Measurements from ENCODE around the gene DHRS2. TPM values are rescaled to one million over a fixed set of nuclear protein-coding genes. Genes with fewer than 3 reads are reported as not detected.
A peak's percentile ranks its signal among the peaks of the same experiment; 100 is the strongest.

The DHRS2 gene
- total RNA-seq, 1 donor from 2014 or later = not detected

DNA sequence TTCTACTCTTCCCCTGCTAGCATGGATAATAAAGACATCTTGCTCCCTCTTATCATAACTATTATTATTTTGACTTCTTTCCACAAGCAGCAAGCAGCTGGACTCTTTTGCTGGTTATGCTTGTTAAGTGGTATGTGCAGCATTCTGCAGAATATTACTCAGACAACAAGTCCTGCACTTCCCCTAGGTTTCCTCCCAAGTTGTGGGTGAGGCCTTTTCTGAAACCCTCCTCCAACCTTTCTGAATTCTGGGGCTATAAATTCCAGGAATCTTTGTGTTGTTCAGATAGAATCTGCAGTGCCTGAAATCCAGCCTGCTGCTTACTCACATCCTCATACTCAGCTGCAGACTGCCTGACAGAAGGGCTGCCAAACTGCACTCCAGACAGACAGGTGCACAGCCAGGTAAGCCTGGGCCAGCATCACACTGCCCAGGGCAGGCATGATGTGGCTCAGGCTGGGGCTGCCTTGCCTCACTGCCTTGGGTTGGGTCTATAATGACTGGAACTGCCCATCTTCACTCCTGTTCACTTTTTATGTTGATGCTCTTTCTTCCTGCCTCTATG lies 6.2 kb upstream of the DHRS2 start:
- H3K4me3 Mint-ChIP-seq (ENCODE audit: unreplicated experiment) = no peak overlapping the region
- peaks cover 5% of the 10 kb centered on the region for H3K9me3 Mint-ChIP-seq (ENCODE audit: low read depth)
- H3K27ac Mint-ChIP-seq (ENCODE audit: unreplicated experiment) = no peak overlapping the region
- TF ChIP-seq, protein P1, sequence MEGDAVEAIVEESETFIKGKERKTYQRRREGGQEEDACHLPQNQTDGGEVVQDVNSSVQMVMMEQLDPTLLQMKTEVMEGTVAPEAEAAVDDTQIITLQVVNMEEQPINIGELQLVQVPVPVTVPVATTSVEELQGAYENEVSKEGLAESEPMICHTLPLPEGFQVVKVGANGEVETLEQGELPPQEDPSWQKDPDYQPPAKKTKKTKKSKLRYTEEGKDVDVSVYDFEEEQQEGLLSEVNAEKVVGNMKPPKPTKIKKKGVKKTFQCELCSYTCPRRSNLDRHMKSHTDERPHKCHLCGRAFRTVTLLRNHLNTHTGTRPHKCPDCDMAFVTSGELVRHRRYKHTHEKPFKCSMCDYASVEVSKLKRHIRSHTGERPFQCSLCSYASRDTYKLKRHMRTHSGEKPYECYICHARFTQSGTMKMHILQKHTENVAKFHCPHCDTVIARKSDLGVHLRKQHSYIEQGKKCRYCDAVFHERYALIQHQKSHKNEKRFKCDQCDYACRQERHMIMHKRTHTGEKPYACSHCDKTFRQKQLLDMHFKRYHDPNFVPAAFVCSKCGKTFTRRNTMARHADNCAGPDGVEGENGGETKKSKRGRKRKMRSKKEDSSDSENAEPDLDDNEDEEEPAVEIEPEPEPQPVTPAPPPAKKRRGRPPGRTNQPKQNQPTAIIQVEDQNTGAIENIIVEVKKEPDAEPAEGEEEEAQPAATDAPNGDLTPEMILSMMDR (IDR thresholded peaks at IDR 0.05) = no peak
- H3K36me3 Mint-ChIP-seq (ENCODE audit: low read depth) = no peaks in the 10 kb centered on the region
- DNase-seq (ENCODE audit: low spot score) = no peak
- peaks cover 10% of the 10 kb centered on the region for H3K4me1 Mint-ChIP-seq (ENCODE audit: low read depth)
- peaks cover 14% of the 10 kb centered on the region for H3K27me3 Mint-ChIP-seq (ENCODE audit: low read depth)

DNA sequence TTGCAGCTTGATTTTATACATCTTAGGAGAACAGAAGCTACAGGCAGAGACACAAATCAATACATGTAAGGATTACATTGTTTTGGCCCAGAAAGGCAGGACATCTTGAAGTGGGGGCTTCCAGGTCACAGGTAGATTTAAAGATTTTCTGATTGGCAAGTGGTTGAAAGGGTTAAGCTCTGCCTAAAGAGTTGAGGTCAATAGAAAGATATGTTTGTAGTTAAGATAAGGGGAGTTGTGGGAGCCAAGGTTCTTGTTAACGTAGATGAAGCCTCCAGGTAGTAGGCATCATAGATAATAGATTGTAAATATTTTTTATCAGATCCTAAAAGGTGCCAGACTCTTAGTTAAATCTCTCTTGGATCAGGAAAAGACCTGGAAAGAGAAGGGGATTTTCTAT lies 5.5 kb upstream of the DHRS2 start:
- Mint-ChIP-seq H3K27me3 (ENCODE audit: low read depth) (peaks cover 19% of the 10 kb centered on the region), H3K36me3 (ENCODE audit: low read depth) (no peaks in the 10 kb centered on the region), H3K4me1 (ENCODE audit: low read depth) (peaks cover 10% of the 10 kb centered on the region), H3K9me3 (ENCODE audit: low read depth) (no peaks in the 10 kb centered on the region), H3K27ac (ENCODE audit: unreplicated experiment) (no peak overlapping the region), H3K4me3 (ENCODE audit: unreplicated experiment) (no peak overlapping the region)
- TF ChIP-seq, protein P1 (IDR thresholded peaks at IDR 0.05) = no peak
- DNase-seq (ENCODE audit: low spot score) = no peak

DNA sequence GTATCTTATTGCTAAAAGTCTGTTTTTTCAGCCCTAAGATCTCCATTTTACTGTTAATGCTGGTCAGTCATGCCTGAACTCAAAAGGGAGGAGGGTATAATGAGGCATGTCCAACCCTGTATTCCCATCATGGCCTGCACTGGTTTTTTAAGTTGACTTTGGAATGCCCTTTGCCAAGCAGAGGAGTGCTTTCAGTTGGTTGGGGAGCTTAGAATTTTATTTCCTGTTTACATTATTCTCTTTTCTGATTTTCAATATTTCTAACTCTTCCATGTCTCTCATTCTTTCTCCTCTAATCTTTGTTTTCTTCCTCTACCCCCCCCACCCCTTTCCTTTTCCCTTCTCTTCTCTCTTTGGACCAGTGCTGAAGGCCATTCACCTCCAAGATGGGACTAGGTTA lies 4.9 kb upstream of the DHRS2 start:
- peaks cover 1% of the 10 kb centered on the region for H3K9me3 Mint-ChIP-seq (ENCODE audit: low read depth)
- H3K36me3 Mint-ChIP-seq (ENCODE audit: low read depth) = no peaks in the 10 kb centered on the region
- H3K4me1 Mint-ChIP-seq (ENCODE audit: low read depth) = peaks cover 10% of the 10 kb centered on the region
- peaks cover 19% of the 10 kb centered on the region for H3K27me3 Mint-ChIP-seq (ENCODE audit: low read depth)
- H3K4me3 Mint-ChIP-seq (ENCODE audit: unreplicated experiment) = no peak overlapping the region
- TF ChIP-seq, protein P1 (IDR thresholded peaks at IDR 0.05) = no peak
- H3K27ac Mint-ChIP-seq (ENCODE audit: unreplicated experiment) = no peak overlapping the region
- no peak for DNase-seq (ENCODE audit: low spot score)

DNA sequence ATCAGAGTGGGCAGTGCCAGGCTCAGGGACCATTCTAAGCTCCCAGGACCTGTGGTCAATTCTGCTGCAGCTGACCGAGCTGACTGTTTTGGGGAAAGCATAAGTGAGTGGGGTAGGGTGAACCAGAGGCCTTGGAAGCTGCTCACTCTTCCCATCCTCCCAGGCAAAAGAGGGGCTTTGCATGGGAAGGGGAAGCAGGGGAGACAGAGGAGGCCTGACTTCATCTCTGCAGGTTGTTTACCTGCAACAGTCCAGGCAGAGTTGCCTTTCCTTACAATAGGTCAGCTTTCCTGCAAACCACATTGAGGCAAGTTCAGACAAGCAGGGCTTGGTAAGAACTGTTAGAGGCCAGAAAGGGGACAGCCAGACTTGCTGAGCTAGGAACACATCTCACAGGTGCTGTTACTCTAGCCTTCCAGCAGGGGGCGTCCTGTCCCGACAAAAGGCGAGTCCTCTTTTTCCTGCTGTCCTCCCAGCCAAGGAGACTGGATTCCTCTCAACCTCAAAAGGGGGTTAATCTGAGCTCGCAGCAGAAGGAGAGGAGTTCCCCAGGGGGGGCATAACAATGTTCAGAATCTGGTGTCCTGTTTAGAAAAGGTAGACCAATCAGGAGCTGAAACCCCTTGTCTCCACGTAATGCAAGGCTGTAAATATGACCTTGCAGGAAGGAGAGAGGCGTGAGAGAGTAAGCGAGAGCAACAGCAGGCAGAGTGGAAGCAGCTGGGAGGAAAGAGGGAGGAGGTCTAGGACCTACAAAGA lies 4.3 kb upstream of the DHRS2 start:
- Mint-ChIP-seq H3K4me1 (ENCODE audit: low read depth) (peaks cover 10% of the 10 kb centered on the region), H3K36me3 (ENCODE audit: low read depth) (no peaks in the 10 kb centered on the region), H3K27ac (ENCODE audit: unreplicated experiment) (peak overlapping the region; percentile 3), H3K4me3 (ENCODE audit: unreplicated experiment) (peak overlapping the region; percentile 48), H3K27me3 (ENCODE audit: low read depth) (peaks cover 19% of the 10 kb centered on the region), H3K9me3 (ENCODE audit: low read depth) (peaks cover 4% of the 10 kb centered on the region)
- no peak for DNase-seq (ENCODE audit: low spot score)
- TF ChIP-seq, protein P1 (IDR thresholded peaks at IDR 0.05) = peak; percentile 93

DNA sequence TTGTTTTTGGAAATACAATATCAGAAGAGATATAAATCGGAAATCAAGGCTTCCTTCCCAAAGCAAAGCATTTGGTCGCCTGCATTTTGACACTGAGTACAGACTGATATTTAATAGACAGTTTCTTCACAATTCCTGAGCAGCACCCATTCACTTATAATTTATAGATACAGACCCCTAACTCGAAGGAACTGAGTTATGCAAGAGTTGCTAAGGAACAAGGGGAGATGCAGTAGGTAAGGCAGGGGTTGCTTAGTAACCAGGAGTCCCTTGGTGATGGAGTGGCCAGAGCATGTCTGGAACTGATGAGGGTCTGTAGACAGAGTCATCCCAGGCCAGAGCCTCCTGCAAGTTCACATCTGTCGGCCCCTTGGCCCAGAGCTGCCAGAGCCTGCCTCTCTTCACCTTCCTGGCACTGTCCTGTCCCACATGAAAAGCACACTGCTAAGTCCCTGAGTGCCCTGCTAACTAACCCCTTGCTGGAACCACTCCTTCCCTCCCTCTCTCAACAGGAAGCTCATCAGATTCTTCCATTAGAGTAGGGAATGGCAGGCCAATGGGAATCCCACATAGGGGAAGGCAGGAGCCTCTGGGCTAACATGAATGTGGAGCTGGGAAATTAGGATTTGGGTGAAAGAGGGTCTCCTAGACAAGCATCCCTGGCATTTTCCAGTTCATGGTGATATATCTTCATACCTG lies 3.6 kb upstream of the DHRS2 start:
- H3K27me3 Mint-ChIP-seq (ENCODE audit: low read depth) = peaks cover 19% of the 10 kb centered on the region
- H3K4me1 Mint-ChIP-seq (ENCODE audit: low read depth) = peaks cover 10% of the 10 kb centered on the region
- no peak for DNase-seq (ENCODE audit: low spot score)
- H3K27ac Mint-ChIP-seq (ENCODE audit: unreplicated experiment) = peak overlapping the region; percentile 3
- H3K36me3 Mint-ChIP-seq (ENCODE audit: low read depth) = no peaks in the 10 kb centered on the region
- H3K9me3 Mint-ChIP-seq (ENCODE audit: low read depth) = peaks cover 4% of the 10 kb centered on the region
- H3K4me3 Mint-ChIP-seq (ENCODE audit: unreplicated experiment) = no peak overlapping the region
- TF ChIP-seq, protein P1 (IDR thresholded peaks at IDR 0.05) = no peak
